HCT116 (cell line): Measurements from ENCODE around the gene KHDRBS1. TPM values are rescaled to one million over a fixed set of nuclear protein-coding genes. Genes with fewer than 3 reads are reported as not detected.

Source experiments
- ATAC-seq: fragments of 200-7000 bp; cut with Tn5 transposase; 2 replicates; pipeline ENCODE4 v1.9.1; 2020; ENCODE audit warnings: mild to moderate bottlenecking, moderate library complexity
- BruUV-seq: library from RNA; stranded (reverse); fragments of 400-500 nt; replicated peaks from 2 replicates; lab custom pipeline; 2021; lab: Mats Ljungman, UMichigan
- CTCF ChIA-PET: fragments of 300-600 bp; sonication (Branson Sonifier 250); formaldehyde crosslinking; loops from one replicate; lab custom pipeline; 2021; ENCODE audit warnings: antibody characterized with exemption; lab: Charles Lee
- POLR2A ChIA-PET: fragments of 300-600, 350-600 bp; sonication (Branson Sonifier 250); formaldehyde crosslinking; loops from one replicate; lab custom pipeline; 2021; ENCODE audit warnings: antibody characterized with exemption; lab: Charles Lee
- RAD21 ChIA-PET, 2 experiments: fragments of 300-600 bp; sonication (Branson Sonifier 250); formaldehyde crosslinking; loops; one replicate each; lab custom pipeline; 2023; ENCODE audit warnings: low total read pairs in 2 of 2; ENCODE audit not compliant: uncharacterized antibody in 2 of 2, unreplicated experiment in 2 of 2, low non-redundant PET in 1 of 2; lab: Charles Lee
- DNase-seq: peaks from one replicate; pipeline ENCODE4 v3.0.0-alpha.2; 2010; ENCODE audit warnings: low read depth, low spot score
- H2AFZ ChIP-seq: fragments of 200-600 bp; shearing (Covaris generic), sonication (generic); 2 replicates; pipeline ENCODE4 v1.6.1; 2017; ENCODE audit warnings: low read depth, mixed run types, mixed read lengths, antibody characterized with exemption, low read length; ENCODE audit not compliant: poor library complexity, severe bottlenecking
- H3K27ac ChIP-seq: 2 replicates; pipeline ENCODE4 v1.5.1; 2012; ENCODE audit warnings: low read depth, low read length
- H3K27me3 ChIP-seq: fragments of 200-600 bp; sonication (generic); 2 replicates; pipeline ENCODE4 v1.6.1; 2016; ENCODE audit warnings: mixed run types, low read length, mixed read lengths; ENCODE audit not compliant: insufficient read depth
- H3K36me3 ChIP-seq, 2 experiments: fragments of 200-500 bp in 1 of 2; fragments of 200-600 bp in 1 of 2; sonication (Bioruptor generic) in 1 of 2; sonication (generic) in 1 of 2; 2 replicates each; pipeline versions ENCODE4 v1.5.1 to v1.6.1; 2014 to 2016; ENCODE audit warnings: low read length in 2 of 2, inconsistent platforms in 1 of 2, mixed read lengths in 1 of 2, mixed run types in 1 of 2; ENCODE audit not compliant: insufficient read depth in 2 of 2, control insufficient read depth in 1 of 2
- H3K4me1 ChIP-seq, 2 experiments: fragments of 200-600 bp in 1 of 2; sonication (generic) in 1 of 2; 2 replicates each; pipeline versions ENCODE4 v1.5.1 to v1.6.1; 2012 to 2017; ENCODE audit warnings: low read length in 2 of 2, inconsistent platforms in 1 of 2, mild to moderate bottlenecking in 1 of 2, mixed read lengths in 1 of 2, mixed run types in 1 of 2, moderate library complexity in 1 of 2; ENCODE audit not compliant: insufficient read depth in 2 of 2, control insufficient read depth in 1 of 2
- H3K4me2 ChIP-seq: fragments of 200-600 bp; sonication (generic); 2 replicates; pipeline ENCODE4 v1.6.1; 2017; ENCODE audit warnings: mixed run types, low read length, mixed read lengths
- H3K4me3 ChIP-seq, 2 experiments: fragments of 200-600 bp in 1 of 2; sonication (generic) in 1 of 2; replicated peaks in 1 of 2; 2 replicates each; pipeline ENCODE4 v1.5.1; 2011 to 2016; ENCODE audit warnings: low read length in 2 of 2, control low read depth in 1 of 2, low read depth in 1 of 2, mild to moderate bottlenecking in 1 of 2, mixed read lengths in 1 of 2, mixed run types in 1 of 2
- H3K79me2 ChIP-seq: fragments of 200-600 bp; sonication (generic); 2 replicates; pipeline ENCODE4 v1.6.1; 2017; ENCODE audit warnings: mild to moderate bottlenecking, mixed run types, low read length, moderate library complexity, mixed read lengths; ENCODE audit not compliant: insufficient read depth
- H3K9ac ChIP-seq: fragments of 200-600 bp; sonication (generic); 2 replicates; pipeline ENCODE4 v1.6.1; 2016; ENCODE audit warnings: low read length, mixed read lengths
- H3K9me2 ChIP-seq: fragments of 200-600 bp; sonication (generic), shearing (Covaris generic); 2 replicates; pipeline ENCODE4 v1.6.1; 2017; ENCODE audit warnings: mixed run types, mild to moderate bottlenecking, moderate library complexity; ENCODE audit not compliant: insufficient read depth
- H3K9me3 ChIP-seq, 2 experiments: fragments of 200-500 bp in 1 of 2; fragments of 200-600 bp in 1 of 2; sonication (Bioruptor generic) in 1 of 2; sonication (generic) in 1 of 2; 2 replicates each; pipeline ENCODE4 v1.6.1; 2014 to 2017; ENCODE audit warnings: low read length in 2 of 2, mixed read lengths in 2 of 2, inconsistent platforms in 1 of 2, low read depth in 1 of 2, mild to moderate bottlenecking in 1 of 2, mixed run types in 1 of 2, moderate library complexity in 1 of 2; ENCODE audit not compliant: control insufficient read depth in 1 of 2, insufficient read depth in 1 of 2
- H4K20me1 ChIP-seq: fragments of 200-600 bp; sonication (generic), shearing (Covaris generic); 2 replicates; pipeline ENCODE4 v1.6.1; 2017; ENCODE audit warnings: mixed run types, mild to moderate bottlenecking, moderate library complexity; ENCODE audit not compliant: insufficient read depth
- EGR1 ChIP-seq: IDR thresholded peaks from 2 replicates; pipeline ENCODE4 v1.6.1; 2012; ENCODE audit warnings: low read depth
- ELF1 ChIP-seq: IDR thresholded peaks from 2 replicates; pipeline ENCODE4 v1.6.1; 2012; ENCODE audit warnings: low read depth, borderline replicate concordance
- EZH2 ChIP-seq: fragments of 200-600 bp; sonication (generic); IDR thresholded peaks from 2 replicates; pipeline ENCODE4 v1.6.1; 2017; ENCODE audit warnings: antibody characterized with exemption, mixed run types
- FOSL1 ChIP-seq: IDR thresholded peaks from 2 replicates; pipeline ENCODE4 v1.6.1; 2012; ENCODE audit warnings: low read depth
- TCF7L2 ChIP-seq: IDR thresholded peaks from 2 replicates; pipeline ENCODE4 v1.7.0; 2011; ENCODE audit warnings: borderline replicate concordance, inconsistent platforms; ENCODE audit not compliant: insufficient read depth, insufficient read length; ENCODE audit errors: extremely low read depth
- ZFX ChIP-seq: fragments of 450-650 bp; IDR thresholded peaks from 2 replicates; pipeline ENCODE4 v1.6.1; 2017
- intact Hi-C: fragments of 100-400 bp; cut with micrococcal nuclease; formaldehyde crosslinking; loops from 2 replicates; pipeline ENCODE4 v1.10.0; 2022
- total RNA-seq: library from RNA; stranded (reverse); gene quantifications from one replicate; pipeline ENCODE4 v1.2.1, GENCODE V29; 2021; ENCODE audit not compliant: unreplicated experiment
- TF ChIP-seq, protein P1 (sequence below), 3 experiments: fragments of 200-600 bp in 1 of 3; sonication (generic) in 1 of 3; IDR thresholded peaks in 2 of 3; conservative IDR thresholded peaks in 1 of 3; 2 replicates each; pipeline ENCODE4 v1.5.1; 2012 to 2017; ENCODE audit warnings: low read depth in 2 of 3, low read length in 2 of 3, antibody characterized with exemption in 1 of 3, borderline replicate concordance in 1 of 3, control low read depth in 1 of 3, mild to moderate bottlenecking in 1 of 3, mixed read lengths in 1 of 3, mixed run types in 1 of 3, moderate library complexity in 1 of 3; ENCODE audit not compliant: insufficient read depth in 1 of 3

The KHDRBS1 gene
- total RNA-seq, 1 experiment from 2014 or later, result 215 TPM

DNA sequence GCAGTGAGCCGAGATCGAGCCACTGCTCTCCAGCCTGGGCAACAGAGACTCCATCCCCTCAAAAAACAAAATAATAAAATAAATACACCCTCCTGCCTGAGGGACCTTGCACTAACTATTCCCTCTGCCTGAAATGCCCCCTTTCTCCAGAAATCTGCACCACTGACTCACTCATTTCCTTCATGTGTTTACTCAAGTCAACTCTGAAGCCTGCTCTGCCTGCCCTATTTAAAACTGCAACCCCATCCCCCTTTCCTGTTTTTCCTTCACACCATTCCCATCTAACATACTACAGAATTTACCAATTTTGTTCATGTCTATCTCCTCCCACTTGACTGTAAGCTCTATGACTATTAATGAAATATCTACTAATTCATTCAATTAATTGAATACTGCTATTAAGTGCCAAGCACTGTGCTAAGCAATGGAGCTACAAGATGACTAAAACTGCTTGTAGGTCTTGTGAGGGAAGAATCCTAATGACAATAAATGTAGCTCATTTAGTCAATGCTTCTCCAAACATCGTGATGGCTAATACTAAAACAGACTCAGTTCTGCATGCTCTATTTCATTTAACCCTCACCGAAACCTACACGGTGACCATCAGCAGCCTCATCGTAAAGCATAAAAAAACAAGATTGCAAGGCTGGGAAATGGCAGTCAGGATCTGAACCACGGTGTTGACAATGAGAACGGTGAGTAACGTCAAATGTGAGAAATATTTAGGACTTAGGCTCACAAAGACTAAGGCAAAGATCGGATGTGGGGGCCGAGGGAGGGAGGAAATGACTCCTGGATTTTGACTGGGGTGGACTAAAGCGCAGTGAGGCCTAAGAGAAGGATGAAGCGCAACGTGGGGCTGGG, 58.3 kb downstream of the KHDRBS1 start:
- Histone ChIP-seq H3K27me3 (no peaks in the 10 kb centered on the region), H3K79me2 (peaks cover 13% of the 10 kb centered on the region), H4K20me1 (no peaks in the 10 kb centered on the region), H3K9me3 (no peaks in the 10 kb centered on the region), H3K4me2 (peak overlapping the region; percentile 94), H2AFZ (peak overlapping the region; percentile 88), H3K9ac (peak overlapping the region; percentile 69), H3K9me2 (no peaks in the 10 kb centered on the region), H3K27ac (peak overlapping the region; percentile 88), H3K4me3 (peak overlapping the region; percentile 76 to 80), H3K4me1 (peaks cover 27 to 29% of the 10 kb centered on the region in 2 experiments), H3K36me3 (peaks cover 6 to 7% of the 10 kb centered on the region in 2 experiments; a peak in 3 of 4 replicates)
- CTCF ChIA-PET, result interaction anchor here (0.9 to 2.8 kb wide), 3 partner anchors 9 to 36 kb away, joined by 5 to 15 read pairs (median 7); partner anchors contain the start of gene KPNA6
- no peak for ATAC-seq
- no peak for DNase-seq
- TSS peak; percentile 86 for BruUV-seq
- POLR2A ChIA-PET, result interaction anchor here (0.9 to 1.7 kb wide), 7 partner anchors 10 to 107 kb away, joined by 3 to 8 read pairs (median 4); partner anchors contain the start of genes KPNA6 and TXLNA
- intact Hi-C loops, result no loop called here
- RAD21 ChIA-PET, result no interaction called here
- TF ChIP-seq EGR1 (no peak), FOSL1 (no peak), ZFX (no peak), EZH2 (no peak), TCF7L2 (no peak), ELF1 (no peak)
- TF ChIP-seq, protein P1, sequence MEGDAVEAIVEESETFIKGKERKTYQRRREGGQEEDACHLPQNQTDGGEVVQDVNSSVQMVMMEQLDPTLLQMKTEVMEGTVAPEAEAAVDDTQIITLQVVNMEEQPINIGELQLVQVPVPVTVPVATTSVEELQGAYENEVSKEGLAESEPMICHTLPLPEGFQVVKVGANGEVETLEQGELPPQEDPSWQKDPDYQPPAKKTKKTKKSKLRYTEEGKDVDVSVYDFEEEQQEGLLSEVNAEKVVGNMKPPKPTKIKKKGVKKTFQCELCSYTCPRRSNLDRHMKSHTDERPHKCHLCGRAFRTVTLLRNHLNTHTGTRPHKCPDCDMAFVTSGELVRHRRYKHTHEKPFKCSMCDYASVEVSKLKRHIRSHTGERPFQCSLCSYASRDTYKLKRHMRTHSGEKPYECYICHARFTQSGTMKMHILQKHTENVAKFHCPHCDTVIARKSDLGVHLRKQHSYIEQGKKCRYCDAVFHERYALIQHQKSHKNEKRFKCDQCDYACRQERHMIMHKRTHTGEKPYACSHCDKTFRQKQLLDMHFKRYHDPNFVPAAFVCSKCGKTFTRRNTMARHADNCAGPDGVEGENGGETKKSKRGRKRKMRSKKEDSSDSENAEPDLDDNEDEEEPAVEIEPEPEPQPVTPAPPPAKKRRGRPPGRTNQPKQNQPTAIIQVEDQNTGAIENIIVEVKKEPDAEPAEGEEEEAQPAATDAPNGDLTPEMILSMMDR (IDR thresholded peaks at IDR 0.05 in 2 of 3, conservative IDR thresholded peaks at IDR 0.05 in 1 of 3; ENCODE audit: borderline replicate concordance in 1 of 3, insufficient read depth in 1 of 3, low read depth in 2 of 3, low read length in 2 of 3), result no peak
